ENCODE results near the gene SPIRE1.
A peak's percentile ranks its signal among the peaks of the same experiment; 100 is the strongest.

SPIRE1 gene

GRCh38 chr18:12657684-12658425, at the start of gene SPIRE1:
SPIRE1 (minus strand) TSS chr18:12658107; CDS start chr18:12657866, 241 bp downstream.
- no peak for DNase-seq

GRCh38 chr18:12703664-12704063, 45.8 kb upstream of the SPIRE1 start:
- no peak for DNase-seq

DNA sequence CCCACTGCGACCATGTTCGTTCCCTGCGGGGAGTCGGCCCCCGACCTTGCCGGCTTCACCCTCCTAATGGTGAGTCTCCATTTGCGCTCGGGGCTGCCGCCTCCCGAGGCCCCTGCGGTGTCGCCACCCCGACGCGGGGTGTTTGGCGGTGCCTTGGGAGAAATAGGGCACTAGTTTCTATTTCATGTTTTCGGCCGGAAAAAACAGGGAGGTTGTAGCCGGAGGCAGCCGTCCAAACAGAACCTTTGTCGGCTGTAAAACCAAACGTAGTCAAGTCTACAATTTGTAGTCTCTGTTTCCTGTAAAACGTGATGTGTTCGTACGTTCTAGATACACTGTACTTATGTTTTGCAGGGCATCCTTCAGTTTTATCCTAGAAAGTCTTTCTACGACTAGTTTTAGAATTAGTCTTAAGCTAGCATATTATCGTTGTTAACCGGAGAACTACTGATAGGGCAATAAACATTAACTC, 45.2 kb upstream of the SPIRE1 start:
- DNase-seq = no peak

- DNase-seq = peak in 1 of 2 experiments; percentile 31
Observed at GRCh38 chr18:12702221-12703095, 44.6 kb upstream of the SPIRE1 start, which contains the start of the genes CEP76 and PSMG2. CEP76 (minus strand) TSS chr18:12702723; CDS start chr18:12702548, 175 bp downstream. PSMG2 (plus strand) TSS chr18:12703042; CDS start chr18:12703108, 66 bp downstream.

DNA sequence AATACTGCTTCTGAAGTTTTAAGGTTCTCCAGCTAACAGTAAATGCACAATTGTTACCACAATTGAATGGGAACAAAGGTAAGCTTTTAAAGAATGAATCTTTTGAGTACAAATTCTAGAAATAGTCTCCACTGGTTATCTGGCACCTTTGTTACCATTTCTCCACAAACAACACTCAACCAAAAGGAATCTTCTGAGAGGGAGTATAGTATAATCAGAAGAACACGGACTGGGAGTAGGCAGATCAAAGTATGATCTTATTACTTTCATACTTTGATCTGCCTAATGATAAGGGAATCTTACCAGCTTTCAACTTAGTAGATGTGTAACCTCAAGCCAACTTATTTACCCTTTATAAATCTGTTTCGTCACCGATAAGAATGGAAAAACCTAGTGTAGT, 43.3 kb upstream of the SPIRE1 start:
- no peak for DNase-seq

- DNase-seq = no peak
Observed at GRCh38 chr18:12699747-12700146, 41.8 kb upstream of the SPIRE1 start.

- DNase-seq = no peak
Observed at GRCh38 chr18:12694032-12694431, 36.1 kb upstream of the SPIRE1 start.

- no peak for DNase-seq
Observed at GRCh38 chr18:12692206-12692605, 34.3 kb upstream of the SPIRE1 start.

DNA sequence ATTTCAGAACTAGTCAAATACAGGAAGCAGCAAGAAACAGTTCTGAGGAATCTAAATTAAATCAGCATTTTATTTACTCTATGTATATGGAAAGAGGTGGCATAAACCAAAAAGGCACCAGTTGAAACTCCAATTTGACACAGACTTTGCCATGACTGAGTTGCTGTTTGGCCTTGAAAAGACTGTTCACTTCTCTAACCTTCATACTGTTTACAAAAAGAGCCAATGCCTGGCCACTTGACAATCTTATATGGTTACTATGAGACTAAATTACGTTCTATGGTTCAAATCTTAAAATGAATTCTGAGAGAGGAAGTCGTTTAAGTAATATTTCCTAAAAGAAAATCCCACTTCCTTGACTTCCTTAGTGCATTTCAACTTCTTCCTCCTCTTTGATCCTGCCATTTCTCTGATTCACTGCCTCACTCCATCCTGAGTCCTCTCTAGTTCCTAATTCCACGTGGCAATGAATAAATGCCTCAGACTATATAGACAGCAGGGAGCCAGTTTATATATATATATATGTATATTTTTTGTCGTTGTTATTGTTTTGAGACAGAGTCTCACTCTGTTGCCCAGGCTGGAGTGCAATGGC, 31.4 kb upstream of the SPIRE1 start:
- no peak for DNase-seq

GRCh38 chr18:12686100-12686499, 28.2 kb upstream of the SPIRE1 start:
- DNase-seq = no peak

DNA sequence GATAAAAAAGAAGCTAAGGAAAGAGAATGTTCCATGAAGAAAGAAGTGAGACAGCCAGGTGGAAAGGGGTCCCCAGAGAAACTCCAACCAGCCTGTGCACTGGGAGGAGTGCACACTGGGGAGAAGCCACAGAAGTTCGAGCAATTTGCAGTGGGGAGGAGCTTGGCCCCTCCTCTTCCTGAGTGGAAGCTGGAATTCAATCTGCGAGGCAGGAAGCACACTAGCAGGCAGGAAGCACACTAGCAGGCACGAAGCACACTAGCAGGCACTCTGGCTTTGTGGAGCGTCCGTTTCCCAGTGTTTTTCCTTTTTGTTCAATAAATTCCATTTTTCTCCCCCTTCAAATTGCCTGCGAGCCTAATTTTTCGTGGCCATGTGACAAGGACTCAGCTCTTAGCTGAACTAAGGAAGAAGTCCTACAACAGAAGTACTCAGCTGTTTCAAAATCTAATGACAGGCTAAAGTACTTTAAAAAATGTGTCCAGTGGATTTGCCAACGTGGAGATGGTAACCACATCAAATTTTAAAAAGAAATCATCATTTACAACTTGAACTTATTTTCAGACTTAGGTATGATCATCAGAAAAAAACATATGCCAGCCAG, 21.4 kb upstream of the SPIRE1 start:
- DNase-seq = no peak

DNA sequence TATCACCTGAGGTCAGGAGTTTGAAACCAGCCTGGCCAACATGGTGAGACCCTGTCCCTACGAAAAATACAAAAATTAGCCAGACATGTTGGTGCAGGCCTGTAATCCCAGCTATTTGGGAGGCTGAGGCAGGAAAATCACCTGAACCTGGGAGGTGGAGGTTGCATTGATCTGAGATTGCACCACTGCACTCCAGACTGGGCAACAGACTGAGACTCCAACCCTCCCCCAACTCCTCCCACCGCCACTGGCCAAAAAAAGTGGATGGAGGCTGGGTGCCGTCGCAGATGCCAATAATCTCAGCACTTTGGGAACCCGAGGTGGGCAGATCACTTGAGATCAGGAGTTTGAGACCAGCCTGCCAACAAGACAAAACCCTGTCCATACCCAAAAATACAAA, 10.1 kb upstream of the SPIRE1 start:
- DNase-seq = no peak

DNA sequence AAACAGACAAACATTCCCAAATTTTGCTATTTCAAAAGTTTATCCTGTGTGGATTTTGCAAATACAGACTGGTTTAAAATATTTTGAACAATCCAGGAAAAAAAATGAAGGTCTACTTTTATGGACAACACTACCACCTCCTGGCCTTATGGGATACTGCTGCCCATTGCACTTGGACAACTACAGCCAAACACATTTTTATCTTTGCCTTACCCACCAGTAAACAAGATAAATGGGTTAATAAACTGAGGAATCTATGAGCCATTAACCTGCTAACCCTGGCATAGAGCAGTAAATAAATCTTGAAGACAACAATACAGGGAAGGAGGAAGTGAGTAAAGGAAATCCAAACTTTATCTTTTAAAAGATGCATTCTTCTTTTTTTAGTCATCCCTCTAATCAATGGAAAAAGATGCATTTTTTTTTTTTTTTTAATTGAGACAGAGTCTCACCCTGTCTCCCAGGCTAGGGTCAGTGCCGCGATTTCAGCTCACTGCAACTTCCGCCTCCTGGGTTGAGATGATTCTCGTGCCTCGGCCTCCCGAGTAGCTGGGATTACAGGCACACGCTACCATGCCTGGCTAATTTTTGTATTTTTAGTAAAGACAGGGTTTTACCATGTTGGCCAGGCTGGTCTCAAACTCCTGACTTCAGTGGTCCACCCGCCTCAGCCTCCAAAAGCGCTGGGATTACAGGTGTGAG, 2.1 kb upstream of the SPIRE1 start:
- DNase-seq = no peak

- DNase-seq = no peak
Observed at GRCh38 chr18:12658426-12659138, 675 bp upstream of the SPIRE1 start.

GRCh38 chr18:12656938-12657683, 796 bp downstream of the SPIRE1 start:
- DNase-seq = no peak

GRCh38 chr18:12656605-12656937, 1.3 kb downstream of the SPIRE1 start:
- no peak for DNase-seq

DNA sequence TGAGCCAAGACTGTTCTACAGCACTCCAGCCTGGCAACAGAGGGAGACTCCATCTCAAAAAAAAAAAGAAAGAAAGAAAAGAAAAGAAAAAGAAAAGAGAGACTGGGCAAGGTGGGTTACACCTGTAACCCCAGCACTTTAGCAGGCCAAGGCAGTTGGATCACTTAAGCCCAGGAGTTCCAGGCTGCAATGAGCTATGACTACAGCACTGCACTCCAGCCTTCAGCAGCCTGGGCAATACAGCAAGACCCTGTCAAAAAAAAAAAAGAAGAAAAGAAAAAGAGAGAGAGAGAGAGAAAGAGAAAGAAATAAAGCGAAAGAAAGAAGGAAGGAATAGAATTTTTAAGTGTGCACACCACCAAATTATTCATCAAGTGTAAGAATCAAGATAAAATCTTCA, 2.9 kb downstream of the SPIRE1 start:
- DNase-seq = no peak

DNA sequence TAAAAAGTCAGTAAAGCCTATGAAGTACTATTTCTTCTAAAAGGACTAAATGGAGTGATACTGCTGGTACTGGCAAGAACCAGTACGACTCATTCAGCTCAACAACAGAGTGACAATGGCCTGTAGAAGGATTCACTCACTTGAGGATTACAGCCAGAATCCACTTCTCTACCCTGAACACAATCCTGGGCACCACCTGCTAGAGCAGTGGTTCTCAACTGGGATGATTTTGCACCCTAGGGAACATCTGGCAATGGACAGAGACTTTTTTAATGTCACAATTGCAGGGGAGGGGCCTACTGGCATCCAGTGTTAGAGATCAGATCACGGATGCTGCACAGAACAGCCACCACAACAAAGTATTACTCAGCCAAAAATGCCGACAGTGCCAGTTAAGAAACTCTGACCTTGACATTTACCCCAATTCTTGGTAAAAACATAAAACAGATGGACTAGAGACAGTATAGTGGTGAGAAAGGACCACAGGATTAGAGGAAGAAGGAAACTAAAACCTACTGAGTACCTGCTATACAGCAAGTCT, 5.0 kb downstream of the SPIRE1 start:
- DNase-seq = no peak

GRCh38 chr18:12651651-12652050, 6.3 kb downstream of the SPIRE1 start:
- DNase-seq = no peak

DNA sequence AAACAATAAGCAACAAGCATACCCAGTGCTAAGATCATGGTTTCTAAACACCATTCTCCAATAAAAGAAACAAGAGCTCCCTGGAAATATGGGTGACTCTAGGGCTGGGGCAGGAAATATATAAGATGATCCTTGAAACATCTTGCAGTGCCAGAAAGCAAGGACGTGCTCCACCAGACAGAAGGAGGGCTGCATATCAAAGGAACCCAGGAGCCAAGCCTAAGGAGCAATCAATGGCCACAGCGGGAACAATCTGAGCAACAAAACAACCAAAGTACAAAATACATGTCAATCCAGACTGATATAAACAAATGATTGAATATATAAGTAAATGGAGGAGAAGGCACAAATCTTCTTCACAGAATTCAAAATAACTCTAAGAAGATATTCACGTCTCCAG, 10.1 kb downstream of the SPIRE1 start:
- DNase-seq = no peak

DNA sequence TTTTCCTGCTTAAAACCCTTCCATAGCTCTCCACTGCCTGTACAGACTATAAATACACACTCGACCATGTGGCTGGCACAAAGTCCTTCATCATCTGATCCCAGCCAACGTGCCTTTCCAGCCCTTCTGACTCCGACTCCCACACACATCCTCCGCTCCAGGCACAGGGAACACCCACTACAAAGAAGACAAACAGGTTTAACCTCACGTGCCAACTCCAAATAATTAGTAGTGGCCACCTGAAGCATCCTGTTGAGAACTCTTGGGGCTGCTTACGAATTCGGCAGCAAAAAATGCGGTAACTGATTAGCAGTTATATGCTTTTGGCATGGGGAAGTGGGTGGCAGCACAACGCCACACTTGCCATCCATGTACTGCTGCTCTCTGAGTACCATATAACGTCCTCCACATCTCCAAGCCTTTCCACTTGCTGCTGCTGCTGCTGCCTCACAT, 12.1 kb downstream of the SPIRE1 start:
- peak; percentile 52 for DNase-seq

All from cerebellar nuclear complex (tissue), 1 donor.